HCT116 (cell line): ENCODE results near the gene ZNF708.

Experiments used
- CTCF ChIP-seq, 3 experiments: fragments of 200-600 bp in 1 of 3; sonication (generic) in 1 of 3; IDR thresholded peaks in 2 of 3; conservative IDR thresholded peaks in 1 of 3; 2 replicates each; pipeline ENCODE4 v1.5.1; 2012 to 2017; ENCODE audit warnings: low read depth in 2 of 3, low read length in 2 of 3, antibody characterized with exemption in 1 of 3, borderline replicate concordance in 1 of 3, control low read depth in 1 of 3, mild to moderate bottlenecking in 1 of 3, mixed read lengths in 1 of 3, mixed run types in 1 of 3, moderate library complexity in 1 of 3; ENCODE audit not compliant: insufficient read depth in 1 of 3
- ELF1 ChIP-seq: IDR thresholded peaks from 2 replicates; pipeline ENCODE4 v1.6.1; 2012; ENCODE audit warnings: low read depth, borderline replicate concordance
- EZH2phosphoT487 ChIP-seq: fragments of 200-600 bp; IDR thresholded peaks from 2 replicates; pipeline ENCODE4 v1.6.1; 2018; ENCODE audit warnings: antibody characterized with exemption, borderline replicate concordance
- POLR2A ChIP-seq: IDR thresholded peaks from 2 replicates; pipeline ENCODE4 v1.7.0; 2011; ENCODE audit warnings: borderline replicate concordance; ENCODE audit not compliant: insufficient read depth, insufficient read length; ENCODE audit errors: extremely low read depth
- POLR2AphosphoS5 ChIP-seq: IDR thresholded peaks from 2 replicates; pipeline ENCODE4 v1.6.1; 2011; ENCODE audit warnings: mild to moderate bottlenecking, low read depth, low read length, moderate library complexity
- RAD21 ChIP-seq: IDR thresholded peaks from 2 replicates; pipeline ENCODE4 v1.6.1; 2012; ENCODE audit warnings: low read depth, mild to moderate bottlenecking
- TCF7L2 ChIP-seq: IDR thresholded peaks from 2 replicates; pipeline ENCODE4 v1.7.0; 2011; ENCODE audit warnings: borderline replicate concordance, inconsistent platforms; ENCODE audit not compliant: insufficient read depth, insufficient read length; ENCODE audit errors: extremely low read depth

DNA sequence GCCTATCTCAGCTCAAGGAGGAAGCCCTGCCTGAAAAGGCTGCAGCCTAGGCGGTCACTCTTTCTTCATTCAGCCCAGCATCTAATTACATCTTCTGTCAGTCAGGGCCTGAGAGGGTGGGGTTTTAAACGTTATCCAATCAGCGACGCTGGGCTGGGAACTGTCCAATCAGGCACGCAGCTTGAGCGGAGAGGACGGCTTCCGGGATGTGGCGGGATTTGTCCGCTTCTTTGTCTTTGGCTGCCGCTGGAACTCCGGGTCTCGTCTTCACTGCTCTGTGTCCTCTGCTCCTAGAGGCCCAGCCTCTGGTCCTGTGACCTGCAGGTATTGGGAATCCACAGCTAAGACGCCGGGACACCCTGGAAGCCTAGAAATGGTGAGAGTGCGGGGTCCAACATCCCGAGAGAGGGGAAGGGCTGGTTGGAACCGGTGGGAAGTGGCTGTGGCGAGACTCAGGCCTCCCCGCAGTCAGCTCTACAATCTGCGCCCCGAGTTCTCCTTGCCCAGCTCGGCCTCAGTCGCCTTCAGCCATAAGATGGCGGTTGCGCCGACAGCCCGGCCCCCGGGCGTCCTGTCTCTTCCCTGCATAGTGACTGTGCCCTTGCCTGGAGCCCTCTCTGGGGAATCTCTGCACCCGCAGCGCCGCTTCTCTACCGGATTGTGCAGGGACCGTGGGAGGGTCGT lies 29.7 kb upstream of the ZNF708 start, which contains the start of gene ZNF738:
- TF ChIP-seq CTCF (IDR thresholded peaks at IDR 0.05 in 2 of 3, conservative IDR thresholded peaks at IDR 0.05 in 1 of 3; ENCODE audit: borderline replicate concordance in 1 of 3, insufficient read depth in 1 of 3, low read depth in 2 of 3, low read length in 2 of 3) (no peak), EZH2phosphoT487 (no peak), RAD21 (no peak), TCF7L2 (no peak), POLR2AphosphoS5 (peak; percentile 69), POLR2A (peak; percentile 77), ELF1 (peak; percentile 63)
